HepG2 (cell line): ENCODE measurements around the gene TBC1D1. TPM values are rescaled to one million over a fixed set of nuclear protein-coding genes. Genes with fewer than 3 reads are reported as not detected.
A peak's percentile ranks its signal among the peaks of the same experiment; 100 is the strongest.

Source experiments
- AKAP8 ChIP-seq: sonication (generic); formaldehyde crosslinking; IDR thresholded peaks from 2 replicates; pipeline ENCODE4 v1.5.1; 2020; ENCODE audit warnings: mild to moderate bottlenecking, missing genetic modification reagents
- CBX2 ChIP-seq, 2 experiments: fragments of 200-600 bp in 1 of 2; sonication (generic); formaldehyde crosslinking in 1 of 2; IDR thresholded peaks; 2 replicates each; pipeline versions ENCODE4 v1.7.0 to v1.8.1; 2018 to 2022; ENCODE audit warnings: low read depth in 2 of 2, low read length in 1 of 2, mild to moderate bottlenecking in 1 of 2, missing genetic modification reagents in 1 of 2
- CENPT ChIP-seq: sonication (generic); formaldehyde crosslinking; IDR thresholded peaks from 2 replicates; pipeline ENCODE4 v1.8.0; 2022; ENCODE audit warnings: low read depth, mild to moderate bottlenecking, moderate library complexity, missing genetic modification reagents
- KLF11 ChIP-seq: IDR thresholded peaks from 2 replicates; pipeline ENCODE4 v1.6.1; 2016; ENCODE audit warnings: missing compliant biosample characterization
- NAIF1 ChIP-seq: sonication (generic); formaldehyde crosslinking; IDR thresholded peaks from 2 replicates; pipeline ENCODE4 v1.5.0; 2020; ENCODE audit warnings: mild to moderate bottlenecking, missing genetic modification reagents, borderline replicate concordance
- NCOA2 ChIP-seq: sonication (generic); formaldehyde crosslinking; IDR thresholded peaks from 2 replicates; pipeline ENCODE4 v1.8.0; 2022; ENCODE audit warnings: inconsistent platforms
- PAF1 ChIP-seq: IDR thresholded peaks from 2 replicates; pipeline ENCODE4 v1.6.1; 2016; ENCODE audit warnings: missing genetic modification reagents, missing compliant biosample characterization
- PHB2 ChIP-seq: fragments of 450-650 bp; IDR thresholded peaks from 2 replicates; pipeline ENCODE4 v1.6.1; 2018; ENCODE audit not compliant: partially characterized antibody
- PITX1 ChIP-seq: sonication (generic); formaldehyde crosslinking; IDR thresholded peaks from 2 replicates; pipeline ENCODE4 v1.5.1; 2020; ENCODE audit warnings: mild to moderate bottlenecking, missing genetic modification reagents
- SAFB2 ChIP-seq: sonication (generic); formaldehyde crosslinking; IDR thresholded peaks from 2 replicates; pipeline ENCODE4 v1.5.1; 2020; ENCODE audit warnings: missing genetic modification reagents, low read depth, mild to moderate bottlenecking, borderline replicate concordance
- SIX1 ChIP-seq: sonication (generic); formaldehyde crosslinking; IDR thresholded peaks from 2 replicates; pipeline ENCODE4 v1.4.0; 2020; ENCODE audit warnings: missing genetic modification reagents, borderline replicate concordance
- TCF7 ChIP-seq: sonication (generic); IDR thresholded peaks from 2 replicates; pipeline ENCODE4 v1.6.1; 2016; ENCODE audit warnings: antibody characterized with exemption, low read depth
- U2AF1 ChIP-seq: fragments of 200-400 bp; formaldehyde crosslinking; optimal IDR thresholded peaks from 2 replicates; pipeline ENCODE3; 2017; ENCODE audit warnings: mild to moderate bottlenecking, low read depth, low read length
- ZKSCAN5 ChIP-seq: sonication (generic); formaldehyde crosslinking; IDR thresholded peaks from 2 replicates; pipeline ENCODE4 v1.5.1; 2020; ENCODE audit warnings: mild to moderate bottlenecking, missing genetic modification reagents
- ZNF224 ChIP-seq: sonication (generic); formaldehyde crosslinking; IDR thresholded peaks from 2 replicates; pipeline ENCODE4 v1.5.0; 2020; ENCODE audit warnings: mild to moderate bottlenecking, missing genetic modification reagents
- ZNF274 ChIP-seq: sonication (generic); formaldehyde crosslinking; IDR thresholded peaks from 2 replicates; pipeline ENCODE4 v1.5.1; 2020; ENCODE audit warnings: mild to moderate bottlenecking, missing genetic modification reagents
- ZNF337 ChIP-seq: sonication (generic); formaldehyde crosslinking; IDR thresholded peaks from 2 replicates; pipeline ENCODE4 v1.5.1; 2020; ENCODE audit warnings: missing genetic modification reagents, low read depth, mild to moderate bottlenecking, borderline replicate concordance
- ZNF460 ChIP-seq: sonication (generic); formaldehyde crosslinking; IDR thresholded peaks from 2 replicates; pipeline ENCODE4 v1.5.1; 2020; ENCODE audit warnings: missing genetic modification reagents, mild to moderate bottlenecking, borderline replicate concordance
- ZNF550 ChIP-seq: sonication (generic); formaldehyde crosslinking; IDR thresholded peaks from 2 replicates; pipeline ENCODE4 v1.4.0; 2020; ENCODE audit warnings: mild to moderate bottlenecking, missing genetic modification reagents, borderline replicate concordance
- ZNF737 ChIP-seq: sonication (generic); formaldehyde crosslinking; IDR thresholded peaks from 2 replicates; pipeline ENCODE4 v1.5.0; 2020; ENCODE audit warnings: missing genetic modification reagents, mild to moderate bottlenecking, borderline replicate concordance
- ZNF746 ChIP-seq: sonication (generic); formaldehyde crosslinking; IDR thresholded peaks from 2 replicates; pipeline ENCODE4 v1.8.0; 2022; ENCODE audit warnings: mild to moderate bottlenecking, missing genetic modification reagents
- ZSCAN30 ChIP-seq: sonication (generic); formaldehyde crosslinking; IDR thresholded peaks from 2 replicates; pipeline ENCODE4 v1.5.0; 2020; ENCODE audit warnings: mild to moderate bottlenecking, missing genetic modification reagents
- polyA plus RNA-seq, 8 experiments: library from polyadenylated mRNA; depleted of rRNA in 3 of 8; stranded (reverse) in 7 of 8; unstranded in 1 of 8; fragments of >200 nt; fragmentation: Illumina TruSeq in 4 of 8; extraction: Trizol in 4 of 8; gene quantifications; 2 replicates each; pipeline versions ENCODE4 v1.2.1 to v1.2.3, GENCODE V29; 2011 to 2016; ENCODE audit warnings: low read depth in 4 of 8, missing spikeins in 1 of 8, mixed read lengths in 1 of 8; ENCODE audit not compliant: insufficient read depth in 1 of 8
- total RNA-seq, 5 experiments: library from RNA; depleted of rRNA; stranded (reverse); fragments of >200 nt; fragmentation: Illumina TruSeq; extraction: Trizol; gene quantifications; 2 replicates each; pipeline ENCODE4 v1.2.3, GENCODE V29; 2016; ENCODE audit warnings: low read depth in 1 of 5
- TF ChIP-seq, protein P1 (sequence below): sonication (generic); formaldehyde crosslinking; IDR thresholded peaks from 2 replicates; pipeline ENCODE4 v1.5.0; 2020; ENCODE audit warnings: mild to moderate bottlenecking, low read depth, missing genetic modification reagents, borderline replicate concordance
- TF ChIP-seq, protein P2 (sequence below): sonication (generic); formaldehyde crosslinking; IDR thresholded peaks from 2 replicates; pipeline ENCODE4 v1.4.0; 2020; ENCODE audit warnings: low read depth, mild to moderate bottlenecking, missing genetic modification reagents
- TF ChIP-seq, protein P3 (sequence below): sonication (generic); formaldehyde crosslinking; IDR thresholded peaks from 2 replicates; pipeline ENCODE4 v1.4.0; 2020; ENCODE audit warnings: missing genetic modification reagents, borderline replicate concordance
- TF ChIP-seq, protein P4 (sequence below): sonication (generic); formaldehyde crosslinking; IDR thresholded peaks from 2 replicates; pipeline ENCODE4 v1.4.0; 2020; ENCODE audit warnings: mild to moderate bottlenecking, missing genetic modification reagents

Gene TBC1D1
- total and polyA plus RNA-seq, 2 of the 13 experiments (the other 11 are each of a cell fraction or from before 2014, with no cell fraction given): 37.3 to 62.8 TPM

DNA sequence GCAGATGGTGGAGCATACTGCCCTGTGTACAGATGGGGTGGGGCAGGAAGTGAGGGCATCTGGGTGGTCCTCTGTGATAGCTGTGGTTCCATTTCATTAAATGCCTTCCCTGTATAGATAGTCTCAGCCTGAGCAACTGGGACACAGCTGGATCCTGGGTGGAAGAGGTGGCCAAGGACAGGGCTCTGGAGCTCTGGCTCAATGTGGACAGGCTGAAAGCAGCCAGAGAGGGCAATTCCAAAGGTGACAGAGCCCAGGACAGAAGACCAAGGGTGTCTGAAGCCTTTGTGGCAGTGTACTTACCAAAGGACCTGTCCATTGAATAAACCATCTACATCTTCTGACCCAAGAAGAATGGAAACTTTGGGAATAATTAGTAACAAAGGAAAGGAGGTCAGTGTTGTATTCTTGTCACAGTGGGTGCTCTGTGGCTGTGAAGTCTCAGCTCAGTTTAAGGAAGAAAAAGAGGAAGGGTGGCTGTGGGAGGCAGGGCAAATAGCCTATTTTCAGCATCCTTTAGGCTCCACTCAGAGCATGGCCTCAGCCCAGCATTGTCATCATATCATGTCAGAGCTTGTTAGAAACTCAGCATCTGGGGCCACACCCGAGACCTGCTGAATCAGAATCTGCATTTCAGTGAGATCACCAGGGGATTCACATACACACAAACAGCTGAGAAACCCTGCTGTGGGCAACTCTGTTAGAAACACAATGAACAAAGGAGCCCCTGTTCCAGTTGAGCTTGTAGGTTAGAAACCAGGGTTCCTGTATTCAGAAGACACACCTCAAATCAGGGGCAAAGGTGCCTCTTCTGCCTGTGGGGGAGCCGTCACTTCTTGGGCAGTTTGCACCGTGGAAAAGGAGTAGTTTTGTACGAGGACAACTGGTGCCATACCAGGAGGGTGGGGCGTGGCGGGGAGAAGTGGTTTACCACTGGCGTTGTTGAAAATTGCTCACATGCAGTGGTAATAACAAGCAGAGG is 237.9 kb downstream of the TBC1D1 start (continued):
- TF ChIP-seq KLF11 (no peak), ZNF460 (CRISPR knock-in tag) (no peak), AKAP8 (CRISPR knock-in tag) (no peak), ZNF746 (CRISPR knock-in tag) (no peak), SAFB2 (CRISPR knock-in tag) (no peak), ZNF274 (CRISPR knock-in tag) (no peak), PAF1 (CRISPR knock-in tag) (no peak), ZNF737 (CRISPR knock-in tag) (no peak), CENPT (CRISPR knock-in tag) (no peak), PHB2 (no peak), CBX2 (IDR thresholded peaks at IDR 0.05; ENCODE audit: low read depth, low read length) (no peak), CBX2 (CRISPR knock-in tag; IDR thresholded peaks at IDR 0.05; ENCODE audit: low read depth) (no peak), ZKSCAN5 (CRISPR knock-in tag) (no peak), U2AF1 (no peak), ZNF337 (CRISPR knock-in tag) (0 out of 2 replicates have a peak, but pooled peaks have one; percentile 11), TCF7 (no peak), NAIF1 (no peak), ZNF224 (CRISPR knock-in tag) (no peak), ZNF550 (CRISPR knock-in tag) (no peak), ZSCAN30 (CRISPR knock-in tag) (no peak), SIX1 (CRISPR knock-in tag) (no peak), PITX1 (CRISPR knock-in tag) (no peak), NCOA2 (CRISPR knock-in tag) (no peak)
- TF ChIP-seq, protein P1, sequence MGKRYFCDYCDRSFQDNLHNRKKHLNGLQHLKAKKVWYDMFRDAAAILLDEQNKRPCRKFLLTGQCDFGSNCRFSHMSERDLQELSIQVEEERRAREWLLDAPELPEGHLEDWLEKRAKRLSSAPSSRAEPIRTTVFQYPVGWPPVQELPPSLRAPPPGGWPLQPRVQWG (CRISPR knock-in tag): no peak
- TF ChIP-seq, protein P2, sequence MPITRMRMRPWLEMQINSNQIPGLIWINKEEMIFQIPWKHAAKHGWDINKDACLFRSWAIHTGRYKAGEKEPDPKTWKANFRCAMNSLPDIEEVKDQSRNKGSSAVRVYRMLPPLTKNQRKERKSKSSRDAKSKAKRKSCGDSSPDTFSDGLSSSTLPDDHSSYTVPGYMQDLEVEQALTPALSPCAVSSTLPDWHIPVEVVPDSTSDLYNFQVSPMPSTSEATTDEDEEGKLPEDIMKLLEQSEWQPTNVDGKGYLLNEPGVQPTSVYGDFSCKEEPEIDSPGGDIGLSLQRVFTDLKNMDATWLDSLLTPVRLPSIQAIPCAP (CRISPR knock-in tag): no peak
- TF ChIP-seq, protein P3, sequence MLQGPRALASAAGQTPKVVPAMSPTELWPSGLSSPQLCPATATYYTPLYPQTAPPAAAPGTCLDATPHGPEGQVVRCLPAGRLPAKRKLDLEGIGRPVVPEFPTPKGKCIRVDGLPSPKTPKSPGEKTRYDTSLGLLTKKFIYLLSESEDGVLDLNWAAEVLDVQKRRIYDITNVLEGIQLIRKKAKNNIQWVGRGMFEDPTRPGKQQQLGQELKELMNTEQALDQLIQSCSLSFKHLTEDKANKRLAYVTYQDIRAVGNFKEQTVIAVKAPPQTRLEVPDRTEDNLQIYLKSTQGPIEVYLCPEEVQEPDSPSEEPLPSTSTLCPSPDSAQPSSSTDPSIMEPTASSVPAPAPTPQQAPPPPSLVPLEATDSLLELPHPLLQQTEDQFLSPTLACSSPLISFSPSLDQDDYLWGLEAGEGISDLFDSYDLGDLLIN: no peak
- TF ChIP-seq, protein P4, sequence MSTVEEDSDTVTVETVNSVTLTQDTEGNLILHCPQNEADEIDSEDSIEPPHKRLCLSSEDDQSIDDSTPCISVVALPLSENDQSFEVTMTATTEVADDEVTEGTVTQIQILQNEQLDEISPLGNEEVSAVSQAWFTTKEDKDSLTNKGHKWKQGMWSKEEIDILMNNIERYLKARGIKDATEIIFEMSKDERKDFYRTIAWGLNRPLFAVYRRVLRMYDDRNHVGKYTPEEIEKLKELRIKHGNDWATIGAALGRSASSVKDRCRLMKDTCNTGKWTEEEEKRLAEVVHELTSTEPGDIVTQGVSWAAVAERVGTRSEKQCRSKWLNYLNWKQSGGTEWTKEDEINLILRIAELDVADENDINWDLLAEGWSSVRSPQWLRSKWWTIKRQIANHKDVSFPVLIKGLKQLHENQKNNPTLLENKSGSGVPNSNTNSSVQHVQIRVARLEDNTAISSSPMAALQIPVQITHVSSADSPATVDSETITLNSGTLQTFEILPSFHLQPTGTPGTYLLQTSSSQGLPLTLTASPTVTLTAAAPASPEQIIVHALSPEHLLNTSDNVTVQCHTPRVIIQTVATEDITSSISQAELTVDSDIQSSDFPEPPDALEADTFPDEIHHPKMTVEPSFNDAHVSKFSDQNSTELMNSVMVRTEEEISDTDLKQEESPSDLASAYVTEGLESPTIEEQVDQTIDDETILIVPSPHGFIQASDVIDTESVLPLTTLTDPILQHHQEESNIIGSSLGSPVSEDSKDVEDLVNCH: no peak
